ENCODE measurements around the gene MTNR1B.

GRCh38 chr11:92976681-92977080 lies 7.2 kb downstream of the MTNR1B start:
- no peak for TF ChIP-seq CTCF (IDR thresholded peaks at IDR 0.05)
- no peak for TF ChIP-seq EP300 (IDR thresholded peaks at IDR 0.05)
